Uterus (tissue), 2 donors: Measurements from ENCODE around the gene SKI.

Experiments
- POLR2A ChIP-seq, 2 donors: fragments of 450-650 bp; IDR thresholded peaks; one replicate each; pipeline ENCODE4 v1.6.1; 2016; ENCODE audit warnings: antibody characterized with exemption in 2 of 2, mild to moderate bottlenecking in 1 of 2, moderate library complexity in 1 of 2
- TF ChIP-seq, protein P1 (sequence below), 4 experiments: fragments of 200-600 bp in 2 of 4; fragments of 450-650 bp in 2 of 4; sonication (generic) in 2 of 4; IDR thresholded peaks; one replicate each; pipeline ENCODE4 v1.5.1; 2016 to 2019; ENCODE audit warnings: antibody characterized with exemption in 4 of 4, mild to moderate bottlenecking in 2 of 4, moderate library complexity in 1 of 4

DNA sequence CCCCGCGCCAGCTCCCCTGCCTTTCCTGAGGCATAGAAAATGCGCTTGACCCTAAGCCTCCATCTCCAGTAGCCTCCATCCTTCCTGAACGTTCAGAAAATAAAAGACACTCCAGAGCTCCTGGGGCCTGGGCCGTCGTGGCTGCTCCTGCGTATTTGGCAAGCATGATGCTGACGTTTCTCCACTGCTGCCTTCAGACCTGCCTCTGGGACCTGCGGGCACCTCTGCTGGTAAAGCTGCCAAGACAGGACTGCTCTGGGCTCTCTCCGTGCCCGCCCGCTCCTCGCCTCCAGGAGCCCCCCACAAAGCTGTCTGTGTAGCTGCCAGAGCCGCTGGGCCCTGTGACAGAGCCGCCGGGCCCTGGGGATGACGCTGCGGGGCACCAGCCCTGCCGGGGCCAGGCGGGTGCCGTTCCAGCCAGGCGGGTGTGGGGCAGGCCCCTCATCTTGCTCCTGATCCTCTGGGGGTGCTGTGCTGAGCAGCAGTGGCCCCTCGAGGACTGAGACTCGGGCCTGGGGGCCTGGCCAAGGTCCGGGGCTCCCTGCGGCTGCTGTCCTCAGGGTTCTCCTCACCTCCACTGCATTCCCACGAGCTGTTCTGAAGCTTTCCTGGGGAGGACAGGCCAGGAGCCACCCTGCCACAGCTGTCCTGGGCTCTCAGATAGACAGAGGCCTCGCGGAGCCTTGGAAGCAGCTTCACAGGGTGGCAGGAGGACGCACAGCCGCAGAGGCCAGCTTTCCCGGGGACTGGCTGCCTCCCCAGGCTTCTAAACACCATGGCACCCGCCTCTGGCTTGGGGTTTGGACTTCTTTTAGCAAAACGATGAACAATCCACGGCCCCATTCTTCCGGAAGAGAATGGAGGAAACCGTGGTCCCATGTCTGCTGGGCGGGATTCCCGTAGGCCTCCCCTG lies 115.2 kb downstream of the SKI start:
- TF ChIP-seq, protein P1, sequence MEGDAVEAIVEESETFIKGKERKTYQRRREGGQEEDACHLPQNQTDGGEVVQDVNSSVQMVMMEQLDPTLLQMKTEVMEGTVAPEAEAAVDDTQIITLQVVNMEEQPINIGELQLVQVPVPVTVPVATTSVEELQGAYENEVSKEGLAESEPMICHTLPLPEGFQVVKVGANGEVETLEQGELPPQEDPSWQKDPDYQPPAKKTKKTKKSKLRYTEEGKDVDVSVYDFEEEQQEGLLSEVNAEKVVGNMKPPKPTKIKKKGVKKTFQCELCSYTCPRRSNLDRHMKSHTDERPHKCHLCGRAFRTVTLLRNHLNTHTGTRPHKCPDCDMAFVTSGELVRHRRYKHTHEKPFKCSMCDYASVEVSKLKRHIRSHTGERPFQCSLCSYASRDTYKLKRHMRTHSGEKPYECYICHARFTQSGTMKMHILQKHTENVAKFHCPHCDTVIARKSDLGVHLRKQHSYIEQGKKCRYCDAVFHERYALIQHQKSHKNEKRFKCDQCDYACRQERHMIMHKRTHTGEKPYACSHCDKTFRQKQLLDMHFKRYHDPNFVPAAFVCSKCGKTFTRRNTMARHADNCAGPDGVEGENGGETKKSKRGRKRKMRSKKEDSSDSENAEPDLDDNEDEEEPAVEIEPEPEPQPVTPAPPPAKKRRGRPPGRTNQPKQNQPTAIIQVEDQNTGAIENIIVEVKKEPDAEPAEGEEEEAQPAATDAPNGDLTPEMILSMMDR (IDR thresholded peaks at IDR 0.05), result no peak
- no peak for TF ChIP-seq POLR2A (IDR thresholded peaks at IDR 0.05)
